H9 (cell line): Measurements from ENCODE around the gene MPZ. TPM values are rescaled to one million over a fixed set of nuclear protein-coding genes. Genes with fewer than 3 reads are reported as not detected.

Experiments used
- DNase-seq: peaks from one replicate; pipeline ENCODE4 v3.0.0-alpha.2; 2017
- H2AFZ ChIP-seq: one replicate; pipeline ENCODE4 v1.6.1; 2013; ENCODE audit warnings: mild to moderate bottlenecking, low read length, control low read depth, moderate library complexity
- H2AK5ac ChIP-seq: 2 replicates; pipeline ENCODE4 v1.6.1; 2013; ENCODE audit warnings: low read length, control low read depth, mixed read lengths; ENCODE audit not compliant: insufficient read length
- H2BK120ac ChIP-seq: one replicate; pipeline ENCODE4 v1.6.1; 2013; ENCODE audit warnings: low read depth, mild to moderate bottlenecking, low read length, control low read depth, inconsistent platforms; ENCODE audit not compliant: poor library complexity, severe bottlenecking
- H2BK12ac ChIP-seq: 2 replicates; pipeline ENCODE4 v1.6.1; 2013; ENCODE audit warnings: low read length, control low read depth, mixed read lengths, low read depth; ENCODE audit not compliant: insufficient read length
- H2BK15ac ChIP-seq: 2 replicates; pipeline ENCODE4 v1.6.1; 2013; ENCODE audit warnings: low read depth, low read length, control low read depth
- H2BK20ac ChIP-seq: one replicate; pipeline ENCODE4 v1.6.1; 2013; ENCODE audit warnings: low read depth, mild to moderate bottlenecking, low read length, control low read depth, inconsistent platforms; ENCODE audit not compliant: poor library complexity, severe bottlenecking
- H2BK5ac ChIP-seq: 2 replicates; pipeline ENCODE4 v1.6.1; 2013; ENCODE audit warnings: low read length, control low read depth, mixed read lengths; ENCODE audit not compliant: insufficient read length
- H3K14ac ChIP-seq: 2 replicates; pipeline ENCODE4 v1.6.1; 2013; ENCODE audit warnings: low read length, control low read depth; ENCODE audit not compliant: insufficient read depth
- H3K18ac ChIP-seq: 2 replicates; pipeline ENCODE4 v1.6.1; 2013; ENCODE audit warnings: low read depth, mild to moderate bottlenecking, mixed read lengths, low read length, control low read depth; ENCODE audit not compliant: insufficient read length
- H3K23ac ChIP-seq: 2 replicates; pipeline ENCODE4 v1.6.1; 2013; ENCODE audit warnings: low read length, control low read depth, mixed read lengths, low read depth; ENCODE audit not compliant: insufficient read length
- H3K23me2 ChIP-seq: 2 replicates; pipeline ENCODE4 v1.6.1; 2013; ENCODE audit warnings: low read depth, mild to moderate bottlenecking, mixed read lengths, low read length, control low read depth; ENCODE audit not compliant: insufficient read length, poor library complexity, severe bottlenecking
- H3K27ac ChIP-seq: 2 replicates; pipeline ENCODE4 v1.5.1; 2013; ENCODE audit warnings: low read length, control low read depth, mixed read lengths, low read depth; ENCODE audit not compliant: insufficient read length
- H3K27me3 ChIP-seq: 2 replicates; pipeline ENCODE4 v1.6.1; 2013; ENCODE audit warnings: low read length, control low read depth, inconsistent platforms; ENCODE audit not compliant: insufficient read depth
- H3K4ac ChIP-seq: 2 replicates; pipeline ENCODE4 v1.6.1; 2013; ENCODE audit warnings: low read depth, mild to moderate bottlenecking, control low read depth, inconsistent platforms, low read length, moderate library complexity
- H3K4me1 ChIP-seq: 2 replicates; pipeline ENCODE4 v1.6.1; 2013; ENCODE audit warnings: low read length, control low read depth, inconsistent platforms; ENCODE audit not compliant: insufficient read depth
- H3K4me2 ChIP-seq: 2 replicates; pipeline ENCODE4 v1.6.1; 2013; ENCODE audit warnings: low read length, control low read depth, mixed read lengths; ENCODE audit not compliant: insufficient read length, insufficient read depth
- H3K56ac ChIP-seq: 2 replicates; pipeline ENCODE4 v1.6.1; 2013; ENCODE audit warnings: low read depth, mild to moderate bottlenecking, mixed read lengths, low read length, control low read depth; ENCODE audit not compliant: insufficient read length
- H3K79me1 ChIP-seq: 2 replicates; pipeline ENCODE4 v1.6.1; 2013; ENCODE audit warnings: low read depth, mild to moderate bottlenecking, moderate library complexity, low read length, control low read depth, inconsistent platforms; ENCODE audit not compliant: insufficient read depth, poor library complexity, severe bottlenecking
- H3K79me2 ChIP-seq: 2 replicates; pipeline ENCODE4 v1.6.1; 2013; ENCODE audit warnings: low read length, control low read depth, inconsistent platforms; ENCODE audit not compliant: insufficient read depth
- H3K9ac ChIP-seq: 2 replicates; pipeline ENCODE4 v1.6.1; 2013; ENCODE audit warnings: low read length, control low read depth, mixed read lengths; ENCODE audit not compliant: insufficient read length; ENCODE audit errors: extremely low read depth
- H3K9me3 ChIP-seq: one replicate; pipeline ENCODE4 v1.6.1; 2013; ENCODE audit warnings: low read depth, low read length, inconsistent platforms; ENCODE audit not compliant: control insufficient read depth
- H3T11ph ChIP-seq: one replicate; pipeline ENCODE4 v1.6.1; 2013; ENCODE audit warnings: mild to moderate bottlenecking, low read length, control low read depth, inconsistent platforms
- H4K20me1 ChIP-seq: one replicate; pipeline ENCODE4 v1.6.1; 2013; ENCODE audit not compliant: control insufficient read depth, insufficient read length, insufficient read depth
- H4K5ac ChIP-seq: 2 replicates; pipeline ENCODE4 v1.6.1; 2013; ENCODE audit warnings: low read depth, mild to moderate bottlenecking, mixed read lengths, low read length, control low read depth; ENCODE audit not compliant: insufficient read length
- H4K8ac ChIP-seq: replicated peaks from 2 replicates; pipeline ENCODE4 v1.6.1; 2013; ENCODE audit warnings: low read length, control low read depth, mixed read lengths, low read depth; ENCODE audit not compliant: insufficient read length
- H4K91ac ChIP-seq: 2 replicates; pipeline ENCODE4 v1.6.1; 2013; ENCODE audit warnings: low read depth, mild to moderate bottlenecking, moderate library complexity, mixed read lengths, low read length, control low read depth; ENCODE audit not compliant: insufficient read length
- H3K27ac Mint-ChIP-seq, 3 experiments: 2 replicates in 2 of 3; 3 replicates in 1 of 3; pipeline ENCODE4 v1.8.0; 2020 to 2021; ENCODE audit warnings: mixed read lengths in 3 of 3, mild to moderate bottlenecking in 1 of 3, moderate library complexity in 1 of 3
- H3K27me3 Mint-ChIP-seq: 2 replicates; pipeline ENCODE4 v1.8.0; 2021; ENCODE audit warnings: low read depth, mild to moderate bottlenecking, moderate library complexity, mixed read lengths
- H3K36me3 Mint-ChIP-seq, 3 experiments: 2 replicates in 2 of 3; 3 replicates in 1 of 3; pipeline ENCODE4 v1.8.0; 2020 to 2021; ENCODE audit warnings: low read depth in 3 of 3, mixed read lengths in 3 of 3; ENCODE audit not compliant: insufficient read depth in 1 of 3
- H3K4me1 Mint-ChIP-seq, 2 experiments: 2 replicates each; pipeline ENCODE4 v1.8.0; 2020; ENCODE audit warnings: mixed read lengths in 2 of 2
- H3K4me3 Mint-ChIP-seq, 2 experiments: 2 replicates in 1 of 2; 3 replicates in 1 of 2; pipeline ENCODE4 v1.8.0; 2020 to 2021; ENCODE audit warnings: mild to moderate bottlenecking in 2 of 2, mixed read lengths in 2 of 2, moderate library complexity in 1 of 2
- H3K9me3 Mint-ChIP-seq, 2 experiments: 2 replicates in 1 of 2; 3 replicates in 1 of 2; pipeline ENCODE4 v1.8.0; 2020; ENCODE audit warnings: mild to moderate bottlenecking in 2 of 2, mixed read lengths in 2 of 2, moderate library complexity in 1 of 2
- CTCF ChIP-seq: fragments of 200-600 bp; sonication (generic); conservative IDR thresholded peaks from 3 replicates; pipeline ENCODE4 v1.8.0; 2021; ENCODE audit warnings: antibody characterized with exemption, mild to moderate bottlenecking
- WGBS: extraction: QIAGEN DNeasy Blood & Tissue Kit; methylation state at CpG from one replicate; pipeline ENCODE4 v1.1.7; 2013; ENCODE audit warnings: missing lambda C conversion rate, low lambda C conversion rate, mixed read lengths; ENCODE audit not compliant: insufficient read length; ENCODE audit errors: extremely low coverage; 5-methylcytosine and 5-hydroxymethylcytosine counted together
- total RNA-seq: library from RNA; stranded (reverse); gene quantifications from 2 replicates; pipeline ENCODE4 v1.2.1, GENCODE V29; 2021

MPZ gene
- total RNA-seq, 1 experiment from 2014 or later, result 2.7 TPM

GRCh38 chr1:161267321-161267720 is 42.4 kb downstream of the MPZ start:
- no peak overlapping the region for H4K5ac ChIP-seq
- no peak overlapping the region for H2AFZ ChIP-seq
- DNase-seq, result no peak
- H3K27me3 Mint-ChIP-seq, result peaks cover 9% of the 10 kb centered on the region
- no peak overlapping the region for H2BK120ac ChIP-seq
- H3K14ac ChIP-seq, result no peak overlapping the region
- H2BK12ac ChIP-seq, result no peak overlapping the region
- no peaks in the 10 kb centered on the region for H3K79me1 ChIP-seq
- H3T11ph ChIP-seq, result no peak overlapping the region
- no peak overlapping the region for H3K27ac Mint-ChIP-seq
- no peak overlapping the region for H3K27ac ChIP-seq
- no peaks in the 10 kb centered on the region for H4K20me1 ChIP-seq
- no peaks in the 10 kb centered on the region for H3K4me1 ChIP-seq
- H2BK5ac ChIP-seq, result no peak overlapping the region
- no peak for TF ChIP-seq CTCF
- no peak overlapping the region for H2BK15ac ChIP-seq
- no peak overlapping the region for H3K4me2 ChIP-seq
- no peaks in the 10 kb centered on the region for H3K79me2 ChIP-seq
- no peak overlapping the region for H2BK20ac ChIP-seq
- H3K56ac ChIP-seq, result no peak overlapping the region
- H3K9me3 Mint-ChIP-seq, result no peaks in the 10 kb centered on the region
- H3K9me3 ChIP-seq, result no peaks in the 10 kb centered on the region
- H3K23ac ChIP-seq, result no peak overlapping the region
- no peak overlapping the region for H2AK5ac ChIP-seq
- no peak overlapping the region for H3K9ac ChIP-seq
- no peak overlapping the region for H3K4ac ChIP-seq
- no peaks in the 10 kb centered on the region for H3K36me3 Mint-ChIP-seq
- H3K27me3 ChIP-seq, result no peaks in the 10 kb centered on the region
- no peak overlapping the region for H4K8ac ChIP-seq
- peaks cover 14 to 15% of the 10 kb centered on the region in 2 experiments for H3K4me1 Mint-ChIP-seq
- no peaks in the 10 kb centered on the region for H3K23me2 ChIP-seq
- no peak overlapping the region for H3K18ac ChIP-seq
- no peak overlapping the region for H4K91ac ChIP-seq
- no peak overlapping the region for H3K4me3 Mint-ChIP-seq
- no CpG with 5 or more reads among the region's 3 CpGs for WGBS
